Thyroid gland (tissue), 4 donors: Measurements from ENCODE around the gene PPP2R3A.
A peak's percentile ranks its signal among the peaks of the same experiment; 100 is the strongest.

Source experiments
- CTCF ChIP-seq, 6 experiments: fragments of 200-600 bp in 3 of 6; fragments of 450-650 bp in 3 of 6; sonication (generic) in 3 of 6; IDR thresholded peaks; one replicate each; pipeline ENCODE4 v1.5.1; 2016 to 2019; ENCODE audit warnings: antibody characterized with exemption in 6 of 6, mild to moderate bottlenecking in 2 of 6, inconsistent platforms in 1 of 6, moderate library complexity in 1 of 6
- POLR2A ChIP-seq, 2 donors: fragments of 450-650 bp; IDR thresholded peaks; one replicate each; pipeline ENCODE4 v1.6.1; 2017; ENCODE audit warnings: antibody characterized with exemption in 2 of 2, mild to moderate bottlenecking in 2 of 2, moderate library complexity in 1 of 2

GRCh38 chr3:136194409-136195257, 229.1 kb downstream of the PPP2R3A start:
- no peak for TF ChIP-seq CTCF (IDR thresholded peaks at IDR 0.05)
- peak in 1 of 2 donors; percentile 39 for TF ChIP-seq POLR2A (IDR thresholded peaks at IDR 0.05)
